SK-N-MC (cell line): ENCODE measurements around the gene NEK6.

Experiments used
- EZH2 ChIP-seq: fragments of 200-600 bp; sonication (generic); IDR thresholded peaks from one replicate; pipeline ENCODE4 v1.6.1; 2017; ENCODE audit warnings: antibody characterized with exemption
- POLR2AphosphoS5 ChIP-seq: IDR thresholded peaks from 2 replicates; pipeline ENCODE4 v1.6.1; 2012; ENCODE audit warnings: mild to moderate bottlenecking, low read depth, low read length, borderline replicate concordance

- TF ChIP-seq EZH2 (no peak), POLR2AphosphoS5 (no peak)
These were observed 1.5 kb downstream of the NEK6 start for GRCh38 chr9:124259158-124259808.
